ENCODE data around the gene ICA1. TPM values are rescaled to one million over a fixed set of nuclear protein-coding genes. Genes with fewer than 3 reads are reported as not detected.

The ICA1 gene
- total RNA-seq, 2 donors from 2014 or later = 71.2 to 115 TPM

DNA sequence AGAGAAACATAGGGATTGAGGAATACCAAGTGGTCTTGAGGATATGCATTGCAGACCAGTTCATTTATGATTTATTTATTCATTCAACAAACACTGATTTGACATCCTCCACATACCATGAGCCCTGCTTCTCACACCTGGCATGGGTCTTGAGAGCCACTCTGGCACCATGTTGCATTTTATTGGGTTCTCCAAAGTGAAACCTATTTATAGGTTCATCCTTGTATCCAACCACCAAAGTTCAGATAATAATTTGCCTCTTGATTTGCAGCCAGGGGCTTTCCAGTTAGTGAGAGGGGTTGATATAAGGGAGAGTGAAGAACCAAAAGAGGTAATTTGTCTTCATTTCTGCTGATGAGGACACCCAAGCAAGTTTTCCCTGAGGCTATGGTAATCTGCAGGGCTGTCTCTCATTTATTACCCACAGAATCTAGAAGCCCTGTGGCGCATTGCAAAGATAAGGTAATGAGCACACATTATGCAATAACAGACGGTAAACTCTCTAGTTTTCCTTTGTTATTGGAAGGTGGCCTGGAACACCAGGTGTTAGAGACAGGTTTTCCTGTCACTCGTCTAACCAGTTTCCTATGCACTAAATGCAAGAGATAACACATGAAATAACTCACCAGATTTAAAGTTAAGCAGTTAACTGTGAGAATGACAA, 28.8 kb upstream of the ICA1 start:
- Histone ChIP-seq H3K27ac (peak overlapping the region; percentile 36 to 73 (median 64)), H3K36me3 (replicated peaks in 1 of 2; ENCODE audit: insufficient read depth in 1 of 2, low read depth in 2 of 2) (no peaks in the 10 kb centered on the region), H3K4me1 (peaks cover 40% of the 10 kb centered on the region), H3K4me3 (no peak overlapping the region), H3K27me3 (no peaks in the 10 kb centered on the region), H3K9me3 (no peaks in the 10 kb centered on the region)
- DNase-seq (peak; percentile 46 to 71 (median 64)), ATAC-seq (peak; percentile 98)
- TF ChIP-seq, protein P1, sequence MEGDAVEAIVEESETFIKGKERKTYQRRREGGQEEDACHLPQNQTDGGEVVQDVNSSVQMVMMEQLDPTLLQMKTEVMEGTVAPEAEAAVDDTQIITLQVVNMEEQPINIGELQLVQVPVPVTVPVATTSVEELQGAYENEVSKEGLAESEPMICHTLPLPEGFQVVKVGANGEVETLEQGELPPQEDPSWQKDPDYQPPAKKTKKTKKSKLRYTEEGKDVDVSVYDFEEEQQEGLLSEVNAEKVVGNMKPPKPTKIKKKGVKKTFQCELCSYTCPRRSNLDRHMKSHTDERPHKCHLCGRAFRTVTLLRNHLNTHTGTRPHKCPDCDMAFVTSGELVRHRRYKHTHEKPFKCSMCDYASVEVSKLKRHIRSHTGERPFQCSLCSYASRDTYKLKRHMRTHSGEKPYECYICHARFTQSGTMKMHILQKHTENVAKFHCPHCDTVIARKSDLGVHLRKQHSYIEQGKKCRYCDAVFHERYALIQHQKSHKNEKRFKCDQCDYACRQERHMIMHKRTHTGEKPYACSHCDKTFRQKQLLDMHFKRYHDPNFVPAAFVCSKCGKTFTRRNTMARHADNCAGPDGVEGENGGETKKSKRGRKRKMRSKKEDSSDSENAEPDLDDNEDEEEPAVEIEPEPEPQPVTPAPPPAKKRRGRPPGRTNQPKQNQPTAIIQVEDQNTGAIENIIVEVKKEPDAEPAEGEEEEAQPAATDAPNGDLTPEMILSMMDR (IDR thresholded peaks at IDR 0.05) = no peak
- no peak for TF ChIP-seq POLR2A (IDR thresholded peaks at IDR 0.05)
- intact Hi-C loops (cut with DNase I) = no loop called here
- WGBS, 2 donors = 8 to 11% methylated on average over 3 of the region's 3 CpGs

DNA sequence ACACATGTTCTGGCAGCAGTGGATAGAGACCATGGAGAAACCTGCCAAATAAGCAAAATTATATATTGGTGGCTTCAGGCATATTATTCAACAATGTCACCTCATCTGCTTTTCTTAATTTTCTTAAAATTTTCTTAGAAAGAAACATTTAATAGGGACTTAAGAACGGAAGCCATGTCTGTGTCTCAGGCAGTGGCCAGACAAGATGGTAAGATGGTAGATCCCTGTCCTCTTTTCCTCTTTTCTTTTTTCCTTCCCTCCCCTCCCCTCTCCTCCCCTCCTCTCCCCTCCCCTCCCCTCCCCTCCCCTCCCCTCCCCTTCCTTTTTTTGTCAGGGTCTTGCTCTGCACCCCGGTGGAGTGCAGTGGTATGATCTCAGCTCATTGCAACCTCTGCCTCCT, 24.2 kb upstream of the ICA1 start:
- H3K27ac ChIP-seq = no peak overlapping the region
- no peaks in the 10 kb centered on the region for H3K9me3 ChIP-seq
- H3K36me3 ChIP-seq (replicated peaks in 1 of 2; ENCODE audit: insufficient read depth in 1 of 2, low read depth in 2 of 2) = no peaks in the 10 kb centered on the region
- H3K4me3 ChIP-seq = no peak overlapping the region
- intact Hi-C loops (cut with DNase I) = no loop called here
- peaks cover 27% of the 10 kb centered on the region for H3K4me1 ChIP-seq
- TF ChIP-seq POLR2A (IDR thresholded peaks at IDR 0.05) = no peak
- TF ChIP-seq, protein P1 (IDR thresholded peaks at IDR 0.05) = no peak
- DNase-seq (no peak), ATAC-seq (no peak)
- no peaks in the 10 kb centered on the region for H3K27me3 ChIP-seq
- WGBS, 2 donors = 92% methylated on average over 2 of the region's 2 CpGs

DNA sequence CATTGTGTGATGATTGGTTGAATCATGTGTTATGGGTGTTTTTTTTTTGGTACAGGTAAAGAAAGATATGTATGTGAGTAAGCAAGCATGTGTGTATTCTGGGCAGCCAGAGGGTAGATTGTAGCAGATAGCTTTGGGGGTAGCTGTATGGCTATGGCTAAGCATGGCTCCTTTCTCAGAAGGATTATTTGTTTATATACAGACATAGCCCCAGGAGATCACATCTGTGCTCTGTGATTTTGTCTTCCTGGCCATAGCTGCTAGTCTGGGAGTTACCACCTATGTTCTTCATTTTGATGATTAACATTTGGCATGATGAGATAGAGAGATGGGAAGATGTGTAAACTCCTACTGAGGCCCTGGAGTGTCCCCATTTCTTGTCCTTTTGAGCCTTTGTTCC, 23.2 kb upstream of the ICA1 start:
- Histone ChIP-seq H3K4me1 (peaks cover 18% of the 10 kb centered on the region), H3K9me3 (no peaks in the 10 kb centered on the region), H3K36me3 (replicated peaks in 1 of 2; ENCODE audit: insufficient read depth in 1 of 2, low read depth in 2 of 2) (no peaks in the 10 kb centered on the region), H3K27me3 (no peaks in the 10 kb centered on the region), H3K27ac (no peak overlapping the region), H3K4me3 (no peak overlapping the region)
- ATAC-seq (no peak), DNase-seq (no peak)
- TF ChIP-seq, protein P1 (IDR thresholded peaks at IDR 0.05) = no peak
- TF ChIP-seq POLR2A (IDR thresholded peaks at IDR 0.05) = no peak
- intact Hi-C loops (cut with DNase I) = no loop called here

DNA sequence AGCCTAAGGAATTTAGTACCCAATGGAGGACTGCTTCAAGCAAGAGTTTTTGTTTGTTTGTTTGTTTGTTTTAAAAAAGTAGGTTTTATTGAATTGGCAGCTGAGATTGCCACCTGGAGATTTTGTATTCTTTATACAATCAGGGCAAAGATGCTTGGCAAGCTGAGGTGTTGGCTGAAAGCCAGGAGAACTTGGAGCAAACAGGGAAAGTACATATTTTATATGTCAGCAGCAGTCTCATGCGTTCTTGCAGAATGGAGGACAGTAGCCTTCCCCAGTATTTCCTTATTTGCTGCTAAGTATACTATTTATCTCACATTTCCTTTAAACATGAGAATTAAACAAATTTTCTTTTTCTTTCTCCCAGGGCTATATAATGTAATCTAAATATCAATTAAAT, 22.6 kb upstream of the ICA1 start:
- intact Hi-C loops (cut with DNase I) = no loop called here
- 6 to 30% methylated on average over 1 of the region's 1 CpG for WGBS, 2 donors
- Histone ChIP-seq H3K27me3 (no peaks in the 10 kb centered on the region), H3K27ac (no peak overlapping the region), H3K4me1 (peaks cover 12% of the 10 kb centered on the region), H3K9me3 (no peaks in the 10 kb centered on the region), H3K4me3 (no peak overlapping the region), H3K36me3 (replicated peaks in 1 of 2; ENCODE audit: insufficient read depth in 1 of 2, low read depth in 2 of 2) (no peaks in the 10 kb centered on the region)
- TF ChIP-seq, protein P1 (IDR thresholded peaks at IDR 0.05) = no peak
- TF ChIP-seq POLR2A (IDR thresholded peaks at IDR 0.05) = no peak
- DNase-seq = peak; percentile 64 to 86 (median 76)
- no peak for ATAC-seq

DNA sequence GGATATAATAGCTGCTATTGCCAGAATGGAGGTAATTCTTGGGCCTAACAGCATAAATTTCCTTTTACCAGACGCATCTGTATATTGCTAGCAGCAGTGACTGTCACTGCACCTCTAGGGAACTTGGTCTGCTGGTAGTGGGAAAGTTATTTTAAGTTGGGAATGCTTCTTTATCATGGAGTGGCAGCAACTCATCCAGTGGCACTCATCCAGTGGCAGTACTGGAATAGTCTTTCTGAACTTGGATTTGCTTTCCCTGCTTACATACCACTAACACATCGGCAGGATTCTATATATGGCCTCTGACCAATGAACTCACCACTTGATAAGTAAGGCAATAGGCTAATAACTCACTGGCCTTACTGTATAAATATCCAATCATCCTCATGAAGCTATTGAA, 22.0 kb upstream of the ICA1 start:
- H3K4me3 ChIP-seq = no peak overlapping the region
- WGBS, 2 donors = 77 to 79% methylated on average over 2 of the region's 2 CpGs
- no peaks in the 10 kb centered on the region for H3K9me3 ChIP-seq
- no peak overlapping the region for H3K27ac ChIP-seq
- H3K4me1 ChIP-seq = peaks cover 9% of the 10 kb centered on the region
- TF ChIP-seq, protein P1 (IDR thresholded peaks at IDR 0.05) = no peak
- TF ChIP-seq POLR2A (IDR thresholded peaks at IDR 0.05) = no peak
- no peaks in the 10 kb centered on the region for H3K27me3 ChIP-seq
- ATAC-seq (no peak), DNase-seq (no peak)
- H3K36me3 ChIP-seq (replicated peaks in 1 of 2; ENCODE audit: insufficient read depth in 1 of 2, low read depth in 2 of 2) = no peaks in the 10 kb centered on the region
- intact Hi-C loops (cut with DNase I) = no loop called here

Measured in body of pancreas (tissue), 4 donors.